ENCODE data around the gene ANKRD33B. TPM values are rescaled to one million over a fixed set of nuclear protein-coding genes. Genes with fewer than 3 reads are reported as not detected.

Gene ANKRD33B
- total and polyA plus RNA-seq, 9 of the 15 experiments (the other 6 are each of a cell fraction or from before 2014, with no cell fraction given) = 0.10 to 1.7 (median 0.40) TPM

- TF ChIP-seq CHD7 (IDR thresholded peaks at IDR 0.05; ENCODE audit: low read depth, low read length) = no peak
- TF ChIP-seq U2AF2 (optimal IDR thresholded peaks at IDR 0.05; ENCODE audit: low read depth, low read length) = no peak
- TF ChIP-seq CBX8 (IDR thresholded peaks at IDR 0.05; ENCODE audit: borderline replicate concordance, extremely low read depth, low read depth, low read length, poor library complexity, severe bottlenecking) = no peak
- TF ChIP-seq ZBTB17 (CRISPR knock-in tag; IDR thresholded peaks at IDR 0.05) = no peak
- no peak for TF ChIP-seq SMC3 (conservative IDR thresholded peaks at IDR 0.05; ENCODE audit: insufficient read depth, low read depth, low read length)
- no peak for TF ChIP-seq SNRNP70 (optimal IDR thresholded peaks at IDR 0.05; ENCODE audit: low read depth, low read length)
- no peak for TF ChIP-seq HLTF (IDR thresholded peaks at IDR 0.05)
- no peak for TF ChIP-seq LARP7 (IDR thresholded peaks at IDR 0.05)
- no peak for TF ChIP-seq STAG1 (CRISPR knock-in tag; IDR thresholded peaks at IDR 0.05; ENCODE audit: borderline replicate concordance)
- TF ChIP-seq JUNB (CRISPR knock-in tag; conservative IDR thresholded peaks at IDR 0.05) = no peak
- TF ChIP-seq ZNF324 (CRISPR knock-in tag; IDR thresholded peaks at IDR 0.05) = no peak
- TF ChIP-seq MCM3 (IDR thresholded peaks at IDR 0.05) = no peak
- TF ChIP-seq NFIC (IDR thresholded peaks at IDR 0.05) = no peak
- TF ChIP-seq SRSF9 (IDR thresholded peaks at IDR 0.05; ENCODE audit: borderline replicate concordance, low read depth, low read length) = no peak
- TF ChIP-seq ZNF280A (IDR thresholded peaks at IDR 0.05; ENCODE audit: low read depth, partially characterized antibody) = no peak
- TF ChIP-seq MLX (CRISPR knock-in tag; conservative IDR thresholded peaks at IDR 0.05) = no peak
Observed at GRCh38 chr5:10704949-10705621, 141.2 kb downstream of the ANKRD33B start (continued).

Data from K562 (cell line).